NCI-H1694 treated with DMSO at 0.1 percent for 48 hours (cell line): ENCODE results near the gene DSTN.
A peak's percentile ranks its signal among the peaks of the same experiment; 100 is the strongest.

ENCODE experiments used
- DNase-seq: peaks from one replicate; lab custom pipeline; 2025; lab: John Stamatoyannopoulos, UW

Gene DSTN

GRCh38 chr20:17624551-17625245 is 54.8 kb downstream of the DSTN start:
- no peak for DNase-seq

- no peak for DNase-seq
Observed at GRCh38 chr20:17625246-17626051, 55.6 kb downstream of the DSTN start.

- DNase-seq = no peak
Observed at GRCh38 chr20:17626217-17627007, 56.5 kb downstream of the DSTN start.

GRCh38 chr20:17627101-17627955 is 57.5 kb downstream of the DSTN start:
- no peak for DNase-seq

DNA sequence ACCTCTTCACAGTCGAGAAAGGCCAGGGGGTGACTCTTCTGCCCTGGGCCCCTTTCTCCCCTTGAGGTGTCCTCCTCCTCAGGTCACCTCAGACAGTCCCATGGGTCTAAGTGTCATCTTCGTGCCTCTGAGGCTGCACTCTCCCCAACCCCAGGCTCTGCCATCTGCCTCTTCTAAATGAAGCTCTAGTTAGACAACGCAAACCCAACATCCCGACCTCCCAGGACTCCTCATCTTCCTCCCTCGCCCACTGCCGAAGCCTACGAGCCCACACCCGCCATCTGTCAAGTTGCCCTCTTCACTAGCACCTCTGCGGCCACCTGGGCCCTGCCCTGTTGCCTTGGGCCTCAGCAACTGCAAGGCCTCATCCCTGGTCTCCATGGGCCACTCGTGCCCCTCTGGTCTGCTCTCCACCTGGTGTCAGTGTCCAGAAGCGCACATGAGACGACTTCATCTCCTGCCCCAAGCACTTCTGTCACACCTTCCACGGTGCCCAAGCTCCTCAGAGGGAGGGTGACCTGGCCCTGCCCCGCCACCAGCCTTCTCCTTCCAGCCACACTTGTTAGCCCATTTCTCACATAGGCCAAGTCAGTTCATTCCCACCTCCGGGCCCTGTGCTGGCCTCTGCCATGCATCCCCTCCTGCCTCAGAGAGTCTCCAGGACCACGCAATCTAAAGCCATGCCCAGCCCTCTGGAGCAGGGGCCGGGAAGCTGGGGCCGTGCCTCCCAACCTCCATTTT is 58.4 kb downstream of the DSTN start:
- no peak for DNase-seq

GRCh38 chr20:17629025-17629424 is 59.1 kb downstream of the DSTN start:
- DNase-seq = no peak

- DNase-seq = no peak
Observed at GRCh38 chr20:17629678-17630089, 59.8 kb downstream of the DSTN start.

DNA sequence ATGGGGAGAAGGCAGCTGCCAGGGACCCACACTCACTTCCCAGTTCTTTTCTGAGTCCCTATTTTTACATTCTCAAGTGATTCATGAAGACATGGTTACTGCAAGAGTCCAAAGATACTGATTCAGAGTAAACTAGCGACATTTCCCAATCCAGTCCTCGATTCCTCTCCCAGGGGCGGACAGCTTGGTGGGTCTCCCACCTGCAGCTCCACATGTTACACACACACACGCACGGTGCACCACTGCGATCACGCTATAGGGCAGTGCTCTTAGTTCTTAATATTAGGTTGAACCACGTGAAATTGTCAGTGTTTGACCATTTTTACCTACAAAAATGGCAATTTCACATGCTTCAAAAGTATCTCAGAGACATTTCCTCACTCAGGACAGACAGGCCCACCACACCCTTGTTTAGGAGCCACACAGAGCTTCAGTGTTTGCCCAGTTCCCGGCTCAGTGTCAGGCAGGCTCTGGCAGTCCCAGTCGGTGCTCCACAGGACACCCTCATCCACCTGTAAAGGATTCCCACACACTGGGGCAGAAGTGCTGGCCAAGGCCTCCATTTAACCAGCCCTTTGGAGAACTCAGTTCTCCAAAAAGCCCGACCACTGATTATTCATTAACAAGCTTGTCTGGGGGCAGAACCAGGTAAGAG is 60.4 kb downstream of the DSTN start:
- DNase-seq = no peak

- DNase-seq = no peak
Observed at GRCh38 chr20:17630806-17631195, 60.9 kb downstream of the DSTN start.

GRCh38 chr20:17631576-17632319 is 61.9 kb downstream of the DSTN start:
- no peak for DNase-seq

GRCh38 chr20:17633221-17633849 is 63.5 kb downstream of the DSTN start:
- no peak for DNase-seq

DNA sequence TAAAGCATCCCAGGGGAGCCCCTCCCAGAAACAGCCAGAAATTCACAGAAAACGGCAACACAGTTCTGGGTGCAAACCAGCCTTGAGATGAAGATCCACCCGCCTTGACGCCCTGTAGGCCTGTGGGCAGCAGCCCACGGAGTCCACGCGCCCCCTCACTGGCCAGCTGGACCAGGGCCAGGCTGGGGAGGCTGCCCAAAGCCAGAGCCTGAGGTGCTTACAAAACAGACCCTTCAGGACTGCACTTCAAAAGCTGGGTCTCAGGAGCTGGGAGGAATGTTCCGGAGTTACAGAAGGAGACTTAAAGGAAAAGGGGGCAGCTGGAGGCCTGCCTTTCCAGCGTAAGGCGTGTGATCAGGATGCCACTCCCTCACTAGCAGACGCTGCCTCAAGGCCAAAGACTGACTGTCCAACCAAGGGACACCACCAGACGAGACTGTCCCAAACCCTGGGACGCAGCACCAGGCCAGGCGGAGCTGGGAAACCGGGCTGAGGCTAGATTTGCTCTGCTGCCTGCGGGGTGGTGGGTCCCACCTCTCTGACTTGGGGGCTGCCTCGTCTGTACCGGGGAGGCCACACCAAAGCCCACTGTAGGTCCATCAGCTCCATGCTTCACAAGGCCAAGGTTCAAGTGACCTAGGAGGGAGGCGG is 64.1 kb downstream of the DSTN start:
- no peak for DNase-seq

DNA sequence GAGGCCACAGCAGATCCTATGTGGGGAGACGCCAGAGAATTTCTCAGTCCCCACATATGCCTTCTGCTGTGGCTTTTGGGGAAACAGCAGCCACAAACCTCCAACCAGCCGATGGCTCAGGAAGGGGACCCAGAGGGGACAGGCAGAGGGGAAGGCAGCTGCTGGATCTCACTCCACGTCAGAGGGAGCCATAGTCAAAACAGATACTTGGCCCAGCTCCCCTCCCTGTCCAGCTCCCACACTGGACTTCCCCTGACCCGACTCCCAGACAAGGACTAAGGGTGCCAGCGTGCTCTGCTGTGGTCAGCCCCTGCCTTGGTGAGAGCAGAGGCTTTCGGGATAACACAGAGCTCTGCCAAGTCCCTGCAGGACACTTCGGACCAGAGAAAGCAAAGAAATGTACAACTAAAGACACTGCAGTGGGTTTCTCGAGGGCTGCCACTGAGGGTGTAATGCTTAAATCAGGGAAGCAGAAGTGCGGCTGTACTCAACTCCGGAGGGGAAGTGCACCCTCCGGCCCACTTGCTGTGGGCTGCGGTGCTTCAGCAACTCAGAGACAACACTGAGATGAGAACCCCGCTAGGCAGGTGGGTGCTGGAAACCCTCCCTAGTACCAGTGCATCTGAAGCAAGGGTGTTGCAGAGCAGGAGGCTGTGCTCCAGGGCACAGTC is 64.9 kb downstream of the DSTN start:
- no peak for DNase-seq

GRCh38 chr20:17635332-17636244 is 65.7 kb downstream of the DSTN start:
- no peak for DNase-seq

DNA sequence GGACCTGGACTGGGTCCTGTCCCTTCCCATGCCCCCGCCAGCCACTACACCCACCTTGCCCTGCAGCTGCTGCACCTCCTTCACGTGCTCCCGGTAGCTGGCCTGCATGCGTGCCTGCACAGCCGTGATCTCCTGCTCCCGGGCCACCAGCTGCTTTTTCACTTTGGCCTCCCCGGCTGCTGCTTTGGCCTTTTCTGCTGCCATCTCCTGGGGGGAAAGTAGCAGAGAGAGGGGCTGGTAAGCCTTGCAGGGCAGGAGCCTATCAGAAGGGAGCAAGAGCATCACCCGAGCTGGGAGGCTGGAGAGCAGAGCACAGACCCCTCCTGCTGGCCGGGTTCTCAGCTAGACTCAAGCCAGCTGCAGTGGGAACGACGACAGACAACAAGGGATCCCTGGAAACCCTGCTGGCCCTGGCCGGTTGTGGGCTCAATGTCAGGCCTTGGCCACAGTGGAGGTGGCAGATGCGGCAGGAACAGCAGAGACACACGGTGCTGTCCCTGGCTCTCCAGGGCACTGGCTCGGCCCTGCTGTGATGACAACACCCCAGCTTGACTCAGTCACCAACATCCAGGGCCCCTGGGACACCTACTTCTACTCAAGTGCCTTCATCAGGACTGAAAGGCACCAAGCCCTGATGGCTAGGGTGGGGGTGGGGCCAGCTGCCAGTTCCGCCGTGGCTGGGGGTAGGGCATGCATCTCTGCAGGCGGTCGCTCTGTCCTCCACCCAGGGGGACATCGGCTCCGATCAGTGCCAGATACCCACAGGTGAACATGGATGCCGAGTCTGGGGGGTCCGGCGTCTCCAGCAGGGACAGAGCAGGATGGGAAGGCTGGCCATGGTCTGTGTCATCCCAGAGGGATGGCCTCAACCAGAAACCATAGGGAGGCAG is 66.9 kb downstream of the DSTN start:
- DNase-seq = peak; percentile 23

- no peak for DNase-seq
Observed at GRCh38 chr20:17637413-17637780, 67.5 kb downstream of the DSTN start.
